Astrocyte (in vitro differentiated cells and primary cell): ENCODE results near the gene GTF2F2. TPM values are rescaled to one million over a fixed set of nuclear protein-coding genes. Genes with fewer than 3 reads are reported as not detected.

Experiments used
- DNase-seq: peaks from one replicate; pipeline ENCODE4 v3.0.0-alpha.2; 2010; ENCODE audit warnings: low read depth
- FAIRE-seq: peaks from 2 replicates; lab custom pipeline; 2011; peaks lifted over from hg19 to GRCh38; lab: Jason Lieb, UNC
- H2AFZ ChIP-seq: 2 replicates; pipeline ENCODE4 v1.6.0; 2012; ENCODE audit warnings: low read depth, low read length, inconsistent platforms
- H3K27ac ChIP-seq: 2 replicates; pipeline ENCODE4 v1.5.1; 2011; ENCODE audit warnings: low read depth, low read length, inconsistent platforms
- H3K27me3 ChIP-seq: 2 replicates; pipeline ENCODE4 v1.6.0; 2011; ENCODE audit warnings: low read length, inconsistent platforms; ENCODE audit not compliant: insufficient read depth
- H3K36me3 ChIP-seq: 2 replicates; pipeline ENCODE4 v1.5.1; 2011; ENCODE audit warnings: low read length, inconsistent platforms; ENCODE audit not compliant: insufficient read depth
- H3K4me1 ChIP-seq: 2 replicates; pipeline ENCODE4 v1.5.1; 2011; ENCODE audit warnings: low read length, inconsistent platforms; ENCODE audit not compliant: insufficient read depth
- H3K4me2 ChIP-seq: 2 replicates; pipeline ENCODE4 v1.6.0; 2012; ENCODE audit warnings: low read length, inconsistent platforms
- H3K4me3 ChIP-seq: 2 replicates; pipeline ENCODE4 v1.5.1; 2011; ENCODE audit warnings: low read depth, mild to moderate bottlenecking, low read length, inconsistent platforms; ENCODE audit not compliant: insufficient read depth
- H3K79me2 ChIP-seq: 2 replicates; pipeline ENCODE4 v1.6.0; 2012; ENCODE audit warnings: mild to moderate bottlenecking, low read length, inconsistent platforms; ENCODE audit not compliant: insufficient read depth
- H3K9ac ChIP-seq: 2 replicates; pipeline ENCODE4 v1.6.0; 2012; ENCODE audit warnings: mild to moderate bottlenecking, low read length, inconsistent platforms
- H3K9me3 ChIP-seq: 2 replicates; pipeline ENCODE4 v1.5.1; 2012; ENCODE audit warnings: low read depth, mild to moderate bottlenecking, low read length, inconsistent platforms; ENCODE audit not compliant: insufficient read depth
- H4K20me1 ChIP-seq: 2 replicates; pipeline ENCODE4 v1.6.0; 2012; ENCODE audit warnings: low read length, inconsistent platforms; ENCODE audit not compliant: insufficient read depth
- H3K27ac Mint-ChIP-seq: one replicate; pipeline ENCODE4 v1.8.0; 2021; ENCODE audit warnings: mild to moderate bottlenecking, mixed read lengths; ENCODE audit not compliant: unreplicated experiment
- H3K27me3 Mint-ChIP-seq: one replicate; pipeline ENCODE4 v1.8.0; 2021; ENCODE audit warnings: low read depth, mixed read lengths; ENCODE audit not compliant: unreplicated experiment
- H3K36me3 Mint-ChIP-seq: one replicate; pipeline ENCODE4 v1.8.0; 2021; ENCODE audit warnings: low read depth, mixed read lengths; ENCODE audit not compliant: unreplicated experiment
- H3K4me1 Mint-ChIP-seq: one replicate; pipeline ENCODE4 v1.8.0; 2021; ENCODE audit warnings: low read depth, mixed read lengths; ENCODE audit not compliant: unreplicated experiment
- H3K4me3 Mint-ChIP-seq: one replicate; pipeline ENCODE4 v1.8.0; 2021; ENCODE audit warnings: mild to moderate bottlenecking, moderate library complexity, mixed read lengths; ENCODE audit not compliant: unreplicated experiment
- H3K9me3 Mint-ChIP-seq: one replicate; pipeline ENCODE4 v1.8.0; 2021; ENCODE audit warnings: mild to moderate bottlenecking, mixed read lengths; ENCODE audit not compliant: unreplicated experiment
- EZH2 ChIP-seq: IDR thresholded peaks from 2 replicates; pipeline ENCODE4 v1.6.1; 2012; ENCODE audit warnings: mild to moderate bottlenecking, low read length, inconsistent platforms; ENCODE audit not compliant: insufficient read depth
- total RNA-seq: library from RNA; stranded (reverse); gene quantifications from 2 replicates; pipeline ENCODE4 v1.2.1, GENCODE V29; 2021
- TF ChIP-seq, protein P1 (sequence below): IDR thresholded peaks from 2 replicates; pipeline ENCODE4 v1.5.1; 2011; ENCODE audit warnings: low read depth, mild to moderate bottlenecking, inconsistent platforms, low read length, moderate library complexity; ENCODE audit not compliant: insufficient read depth

GTF2F2 gene
- total RNA-seq, 1 donor from 2014 or later = 27.8 TPM

DNA sequence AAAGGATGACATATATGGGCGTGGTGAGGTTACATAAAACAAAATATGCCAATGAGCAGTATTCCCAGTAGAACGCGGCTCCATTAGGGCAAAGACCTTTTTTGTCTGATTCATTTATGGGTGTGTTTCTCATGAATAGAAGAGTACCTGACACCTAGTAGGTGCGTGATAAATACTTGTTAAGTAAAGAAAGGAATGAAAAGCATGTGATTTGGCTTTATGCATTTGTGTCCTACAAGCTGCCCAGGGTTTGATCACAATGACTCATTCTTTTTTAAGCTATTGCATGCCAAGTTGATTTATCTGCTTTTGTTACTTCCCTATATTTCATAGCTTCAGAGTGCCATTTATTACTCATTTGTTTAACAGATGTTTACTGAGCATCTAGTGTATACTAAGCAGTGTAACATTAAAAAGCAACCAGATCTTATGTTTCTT lies 99.6 kb downstream of the GTF2F2 start:
- H4K20me1 ChIP-seq = no peaks in the 10 kb centered on the region
- TF ChIP-seq, protein P1, sequence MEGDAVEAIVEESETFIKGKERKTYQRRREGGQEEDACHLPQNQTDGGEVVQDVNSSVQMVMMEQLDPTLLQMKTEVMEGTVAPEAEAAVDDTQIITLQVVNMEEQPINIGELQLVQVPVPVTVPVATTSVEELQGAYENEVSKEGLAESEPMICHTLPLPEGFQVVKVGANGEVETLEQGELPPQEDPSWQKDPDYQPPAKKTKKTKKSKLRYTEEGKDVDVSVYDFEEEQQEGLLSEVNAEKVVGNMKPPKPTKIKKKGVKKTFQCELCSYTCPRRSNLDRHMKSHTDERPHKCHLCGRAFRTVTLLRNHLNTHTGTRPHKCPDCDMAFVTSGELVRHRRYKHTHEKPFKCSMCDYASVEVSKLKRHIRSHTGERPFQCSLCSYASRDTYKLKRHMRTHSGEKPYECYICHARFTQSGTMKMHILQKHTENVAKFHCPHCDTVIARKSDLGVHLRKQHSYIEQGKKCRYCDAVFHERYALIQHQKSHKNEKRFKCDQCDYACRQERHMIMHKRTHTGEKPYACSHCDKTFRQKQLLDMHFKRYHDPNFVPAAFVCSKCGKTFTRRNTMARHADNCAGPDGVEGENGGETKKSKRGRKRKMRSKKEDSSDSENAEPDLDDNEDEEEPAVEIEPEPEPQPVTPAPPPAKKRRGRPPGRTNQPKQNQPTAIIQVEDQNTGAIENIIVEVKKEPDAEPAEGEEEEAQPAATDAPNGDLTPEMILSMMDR = no peak
- no peak for TF ChIP-seq EZH2
- H3K36me3 Mint-ChIP-seq = peaks cover 8% of the 10 kb centered on the region
- H3K27me3 Mint-ChIP-seq = no peaks in the 10 kb centered on the region
- H2AFZ ChIP-seq = no peak overlapping the region
- peak overlapping the region; percentile 47 for H3K4me2 ChIP-seq
- H3K27me3 ChIP-seq = no peaks in the 10 kb centered on the region
- H3K79me2 ChIP-seq = peaks cover 56% of the 10 kb centered on the region
- peaks cover 47% of the 10 kb centered on the region for H3K4me1 Mint-ChIP-seq
- H3K27ac ChIP-seq = peak overlapping the region; percentile 50
- H3K4me1 ChIP-seq = peaks cover 20% of the 10 kb centered on the region
- FAIRE-seq = peak; percentile 98
- DNase-seq = peak; percentile 94
- H3K4me3 Mint-ChIP-seq = no peak overlapping the region
- no peaks in the 10 kb centered on the region for H3K9me3 ChIP-seq
- no peaks in the 10 kb centered on the region for H3K9me3 Mint-ChIP-seq
- no peaks in the 10 kb centered on the region for H3K36me3 ChIP-seq
- no peak overlapping the region for H3K9ac ChIP-seq
- H3K4me3 ChIP-seq = no peak overlapping the region
- H3K27ac Mint-ChIP-seq = peak overlapping the region; percentile 49

DNA sequence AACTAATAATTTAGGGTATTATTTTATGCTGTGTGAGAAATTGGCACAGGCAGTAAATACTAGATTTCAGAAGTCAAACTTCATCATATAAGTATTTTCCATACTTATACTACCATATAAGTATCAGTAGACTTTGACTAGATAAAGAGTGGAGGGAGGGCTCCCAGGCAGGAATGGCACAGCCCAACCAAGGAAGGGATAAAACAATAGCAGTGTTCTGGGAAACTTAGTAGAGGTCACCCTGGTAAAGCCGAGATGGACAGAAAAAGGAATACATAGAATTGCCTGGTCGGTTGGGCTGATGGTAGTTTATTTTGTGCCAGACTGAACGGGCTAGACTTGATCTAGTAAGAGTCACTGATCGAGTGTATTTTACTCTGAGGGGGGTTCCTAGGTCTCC lies 100.1 kb downstream of the GTF2F2 start:
- H3K4me1 ChIP-seq = peaks cover 20% of the 10 kb centered on the region
- TF ChIP-seq EZH2 = no peak
- TF ChIP-seq, protein P1 = no peak
- no peaks in the 10 kb centered on the region for H4K20me1 ChIP-seq
- no peak overlapping the region for H3K9ac ChIP-seq
- H3K27ac ChIP-seq = peak overlapping the region; percentile 58
- H3K27me3 ChIP-seq = no peaks in the 10 kb centered on the region
- H3K36me3 ChIP-seq = no peaks in the 10 kb centered on the region
- Mint-ChIP-seq H3K36me3 (peaks cover 8% of the 10 kb centered on the region), H3K4me1 (peaks cover 47% of the 10 kb centered on the region), H3K4me3 (no peak overlapping the region), H3K27ac (peak overlapping the region; percentile 29), H3K9me3 (no peaks in the 10 kb centered on the region), H3K27me3 (no peaks in the 10 kb centered on the region)
- no peak for DNase-seq
- H3K4me3 ChIP-seq = no peak overlapping the region
- H3K9me3 ChIP-seq = no peaks in the 10 kb centered on the region
- no peak for FAIRE-seq
- no peak overlapping the region for H2AFZ ChIP-seq
- no peak overlapping the region for H3K4me2 ChIP-seq
- peaks cover 55% of the 10 kb centered on the region for H3K79me2 ChIP-seq

DNA sequence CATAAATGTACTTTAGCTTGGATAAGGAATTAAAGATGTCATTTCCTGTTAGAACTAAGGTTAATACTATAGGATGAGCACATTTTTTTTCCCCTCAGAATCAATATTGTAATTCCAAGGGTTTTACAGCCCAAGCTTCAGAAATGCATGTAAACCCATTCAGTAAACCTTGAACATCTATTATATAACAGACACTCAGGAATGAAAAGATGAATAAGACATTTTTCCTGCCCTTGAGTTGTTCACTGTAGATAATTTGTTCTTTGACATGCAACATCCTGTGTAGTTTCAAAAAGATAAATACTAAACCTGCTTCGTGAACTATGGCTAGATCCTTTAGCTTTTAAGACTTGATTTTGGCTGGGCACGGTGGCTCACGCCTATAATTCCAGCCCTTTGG lies 102.2 kb downstream of the GTF2F2 start:
- peaks cover 20% of the 10 kb centered on the region for H3K4me1 ChIP-seq
- H3K9ac ChIP-seq = no peak overlapping the region
- Mint-ChIP-seq H3K4me3 (no peak overlapping the region), H3K9me3 (no peaks in the 10 kb centered on the region), H3K27ac (peak overlapping the region; percentile 75), H3K27me3 (no peaks in the 10 kb centered on the region), H3K4me1 (peaks cover 38% of the 10 kb centered on the region), H3K36me3 (peaks cover 4% of the 10 kb centered on the region)
- no peak overlapping the region for H3K4me3 ChIP-seq
- no peaks in the 10 kb centered on the region for H3K27me3 ChIP-seq
- no peak overlapping the region for H3K27ac ChIP-seq
- H2AFZ ChIP-seq = no peak overlapping the region
- DNase-seq (no peak), FAIRE-seq (peak; percentile 34)
- H3K4me2 ChIP-seq = no peak overlapping the region
- no peak for TF ChIP-seq EZH2
- TF ChIP-seq, protein P1 = no peak
- H3K79me2 ChIP-seq = peaks cover 58% of the 10 kb centered on the region
- H3K9me3 ChIP-seq = no peaks in the 10 kb centered on the region
- no peaks in the 10 kb centered on the region for H3K36me3 ChIP-seq
- no peaks in the 10 kb centered on the region for H4K20me1 ChIP-seq
